ENCODE data around the gene CD9.

Gene CD9

GRCh38 chr12:6172086-6172485, 28.1 kb upstream of the CD9 start:
- ATAC-seq: no peak
- TF ChIP-seq ZNF565 (CRISPR knock-in tag; conservative IDR thresholded peaks at IDR 0.05; ENCODE audit: low read depth) (no peak), GLIS3 (CRISPR knock-in tag; IDR thresholded peaks at IDR 0.05) (no peak), ZC3H10 (CRISPR knock-in tag; IDR thresholded peaks at IDR 0.05) (no peak), ZFP30 (CRISPR knock-in tag; IDR thresholded peaks at IDR 0.05) (no peak)

GRCh38 chr12:6172862-6173261, 27.3 kb upstream of the CD9 start:
- no peak for TF ChIP-seq ARNTL (CRISPR knock-in tag; IDR thresholded peaks at IDR 0.05; ENCODE audit: borderline replicate concordance, low read depth)
- TF ChIP-seq OSR1 (CRISPR knock-in tag; IDR thresholded peaks at IDR 0.05): no peak
- TF ChIP-seq TCF4 (CRISPR knock-in tag; IDR thresholded peaks at IDR 0.05; ENCODE audit: borderline replicate concordance): no peak
- no peak for TF ChIP-seq ZC3H10 (CRISPR knock-in tag; IDR thresholded peaks at IDR 0.05)
- TF ChIP-seq RARB (CRISPR knock-in tag; IDR thresholded peaks at IDR 0.05): no peak
- TF ChIP-seq CREB5 (CRISPR knock-in tag; IDR thresholded peaks at IDR 0.05; ENCODE audit: low read depth): no peak
- TF ChIP-seq ISL1 (CRISPR knock-in tag; IDR thresholded peaks at IDR 0.05): no peak
- TF ChIP-seq, protein P1, sequence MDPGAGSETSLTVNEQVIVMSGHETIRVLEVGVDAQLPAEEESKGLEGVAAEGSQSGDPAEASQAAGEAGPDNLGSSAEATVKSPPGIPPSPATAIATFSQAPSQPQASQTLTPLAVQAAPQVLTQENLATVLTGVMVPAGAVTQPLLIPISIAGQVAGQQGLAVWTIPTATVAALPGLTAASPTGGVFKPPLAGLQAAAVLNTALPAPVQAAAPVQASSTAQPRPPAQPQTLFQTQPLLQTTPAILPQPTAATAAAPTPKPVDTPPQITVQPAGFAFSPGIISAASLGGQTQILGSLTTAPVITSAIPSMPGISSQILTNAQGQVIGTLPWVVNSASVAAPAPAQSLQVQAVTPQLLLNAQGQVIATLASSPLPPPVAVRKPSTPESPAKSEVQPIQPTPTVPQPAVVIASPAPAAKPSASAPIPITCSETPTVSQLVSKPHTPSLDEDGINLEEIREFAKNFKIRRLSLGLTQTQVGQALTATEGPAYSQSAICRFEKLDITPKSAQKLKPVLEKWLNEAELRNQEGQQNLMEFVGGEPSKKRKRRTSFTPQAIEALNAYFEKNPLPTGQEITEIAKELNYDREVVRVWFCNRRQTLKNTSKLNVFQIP (CRISPR knock-in tag; IDR thresholded peaks at IDR 0.05; ENCODE audit: borderline replicate concordance, low read depth): no peak
- TF ChIP-seq, protein P2, sequence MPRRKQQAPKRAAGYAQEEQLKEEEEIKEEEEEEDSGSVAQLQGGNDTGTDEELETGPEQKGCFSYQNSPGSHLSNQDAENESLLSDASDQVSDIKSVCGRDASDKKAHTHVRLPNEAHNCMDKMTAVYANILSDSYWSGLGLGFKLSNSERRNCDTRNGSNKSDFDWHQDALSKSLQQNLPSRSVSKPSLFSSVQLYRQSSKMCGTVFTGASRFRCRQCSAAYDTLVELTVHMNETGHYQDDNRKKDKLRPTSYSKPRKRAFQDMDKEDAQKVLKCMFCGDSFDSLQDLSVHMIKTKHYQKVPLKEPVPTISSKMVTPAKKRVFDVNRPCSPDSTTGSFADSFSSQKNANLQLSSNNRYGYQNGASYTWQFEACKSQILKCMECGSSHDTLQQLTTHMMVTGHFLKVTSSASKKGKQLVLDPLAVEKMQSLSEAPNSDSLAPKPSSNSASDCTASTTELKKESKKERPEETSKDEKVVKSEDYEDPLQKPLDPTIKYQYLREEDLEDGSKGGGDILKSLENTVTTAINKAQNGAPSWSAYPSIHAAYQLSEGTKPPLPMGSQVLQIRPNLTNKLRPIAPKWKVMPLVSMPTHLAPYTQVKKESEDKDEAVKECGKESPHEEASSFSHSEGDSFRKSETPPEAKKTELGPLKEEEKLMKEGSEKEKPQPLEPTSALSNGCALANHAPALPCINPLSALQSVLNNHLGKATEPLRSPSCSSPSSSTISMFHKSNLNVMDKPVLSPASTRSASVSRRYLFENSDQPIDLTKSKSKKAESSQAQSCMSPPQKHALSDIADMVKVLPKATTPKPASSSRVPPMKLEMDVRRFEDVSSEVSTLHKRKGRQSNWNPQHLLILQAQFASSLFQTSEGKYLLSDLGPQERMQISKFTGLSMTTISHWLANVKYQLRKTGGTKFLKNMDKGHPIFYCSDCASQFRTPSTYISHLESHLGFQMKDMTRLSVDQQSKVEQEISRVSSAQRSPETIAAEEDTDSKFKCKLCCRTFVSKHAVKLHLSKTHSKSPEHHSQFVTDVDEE (CRISPR knock-in tag; IDR thresholded peaks at IDR 0.05): no peak
- no peak for TF ChIP-seq ZFP30 (CRISPR knock-in tag; IDR thresholded peaks at IDR 0.05)
- no peak for TF ChIP-seq PPARA (CRISPR knock-in tag; IDR thresholded peaks at IDR 0.05; ENCODE audit: borderline replicate concordance)
- TF ChIP-seq ZNF70 (CRISPR knock-in tag; IDR thresholded peaks at IDR 0.05): no peak
- TF ChIP-seq ZNF565 (CRISPR knock-in tag; conservative IDR thresholded peaks at IDR 0.05; ENCODE audit: low read depth): no peak
- ATAC-seq: no peak

- ATAC-seq: no peak
- no peak for TF ChIP-seq ESRRG (CRISPR knock-in tag; IDR thresholded peaks at IDR 0.05)
- no peak for TF ChIP-seq SNAI2 (CRISPR knock-in tag; IDR thresholded peaks at IDR 0.05)
- TF ChIP-seq, protein P3, sequence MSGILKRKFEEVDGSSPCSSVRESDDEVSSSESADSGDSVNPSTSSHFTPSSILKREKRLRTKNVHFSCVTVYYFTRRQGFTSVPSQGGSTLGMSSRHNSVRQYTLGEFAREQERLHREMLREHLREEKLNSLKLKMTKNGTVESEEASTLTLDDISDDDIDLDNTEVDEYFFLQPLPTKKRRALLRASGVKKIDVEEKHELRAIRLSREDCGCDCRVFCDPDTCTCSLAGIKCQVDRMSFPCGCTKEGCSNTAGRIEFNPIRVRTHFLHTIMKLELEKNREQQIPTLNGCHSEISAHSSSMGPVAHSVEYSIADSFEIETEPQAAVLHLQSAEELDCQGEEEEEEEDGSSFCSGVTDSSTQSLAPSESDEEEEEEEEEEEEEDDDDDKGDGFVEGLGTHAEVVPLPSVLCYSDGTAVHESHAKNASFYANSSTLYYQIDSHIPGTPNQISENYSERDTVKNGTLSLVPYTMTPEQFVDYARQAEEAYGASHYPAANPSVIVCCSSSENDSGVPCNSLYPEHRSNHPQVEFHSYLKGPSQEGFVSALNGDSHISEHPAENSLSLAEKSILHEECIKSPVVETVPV (CRISPR knock-in tag; IDR thresholded peaks at IDR 0.05): no peak
- no peak for TF ChIP-seq CREB5 (CRISPR knock-in tag; IDR thresholded peaks at IDR 0.05; ENCODE audit: low read depth)
- TF ChIP-seq GLIS3 (CRISPR knock-in tag; IDR thresholded peaks at IDR 0.05): no peak
- no peak for TF ChIP-seq ISL1 (CRISPR knock-in tag; IDR thresholded peaks at IDR 0.05)
- TF ChIP-seq PPARA (CRISPR knock-in tag; IDR thresholded peaks at IDR 0.05; ENCODE audit: borderline replicate concordance): no peak
- TF ChIP-seq TCF4 (CRISPR knock-in tag; IDR thresholded peaks at IDR 0.05; ENCODE audit: borderline replicate concordance): no peak
- no peak for TF ChIP-seq BACH2 (CRISPR knock-in tag; IDR thresholded peaks at IDR 0.05; ENCODE audit: borderline replicate concordance)
Observed at GRCh38 chr12:6177642-6178358, 22.4 kb upstream of the CD9 start.

Measured in SK-N-SH treated with all-trans-retinoic acid at 6 μM for 48 hours (cell line).